Brain microvascular endothelial cell (primary cell): ENCODE data around the gene GSG1L.

Experiments
- DNase-seq: peaks from one replicate; pipeline ENCODE4 v3.0.0-alpha.2; 2020
- H3K27ac ChIP-seq: fragments of 250-450 bp; sonication (Bioruptor Pico); 2 replicates; pipeline ENCODE4 v1.5.1; 2020; ENCODE audit warnings: mild to moderate bottlenecking, moderate library complexity
- H3K27me3 ChIP-seq: fragments of 250-450 bp; sonication (Bioruptor Pico); replicated peaks from 2 replicates; pipeline ENCODE4 v1.5.1; 2020; ENCODE audit warnings: mild to moderate bottlenecking
- H3K36me3 ChIP-seq: fragments of 250-450 bp; sonication (Bioruptor Pico); replicated peaks from 2 replicates; pipeline ENCODE4 v1.5.1; 2020; ENCODE audit warnings: mild to moderate bottlenecking
- H3K4me3 ChIP-seq: 2 replicates; pipeline ENCODE4 v1.5.1; 2011; ENCODE audit warnings: low read depth, mild to moderate bottlenecking, control low read depth, low read length, moderate library complexity
- CTCF ChIP-seq: IDR thresholded peaks from 2 replicates; pipeline ENCODE4 v1.5.1; 2011; ENCODE audit warnings: low read depth, mild to moderate bottlenecking, moderate library complexity, low read length, control low read depth, inconsistent platforms; ENCODE audit errors: missing control alignments
- in situ Hi-C: cut with HindIII; loops from 2 replicates; pipeline ENCODE4 v1.10.0; 2017; ENCODE audit warnings: low sequenced_read_pairs, low pct_ligation_motif_present

GSG1L gene

GRCh38 chr16:27740496-27741201 is 322.9 kb downstream of the GSG1L start:
- Histone ChIP-seq H3K36me3 (no peaks in the 10 kb centered on the region), H3K4me3 (no peak overlapping the region), H3K27ac (no peak overlapping the region), H3K27me3 (no peaks in the 10 kb centered on the region)
- in situ Hi-C loops = no loop called here
- TF ChIP-seq CTCF = no peak
- DNase-seq = no peak

- TF ChIP-seq CTCF = no peak
- no peaks in the 10 kb centered on the region for H3K27me3 ChIP-seq
- H3K36me3 ChIP-seq = no peaks in the 10 kb centered on the region
- no peak overlapping the region for H3K27ac ChIP-seq
- in situ Hi-C loops = no loop called here
- no peak overlapping the region for H3K4me3 ChIP-seq
- no peak for DNase-seq
These were observed 323.7 kb downstream of the GSG1L start for GRCh38 chr16:27739606-27740357.

- no peak overlapping the region for H3K4me3 ChIP-seq
- no peaks in the 10 kb centered on the region for H3K27me3 ChIP-seq
- no peak overlapping the region for H3K27ac ChIP-seq
- in situ Hi-C loops = no loop called here
- no peak for TF ChIP-seq CTCF
- no peaks in the 10 kb centered on the region for H3K36me3 ChIP-seq
- DNase-seq = no peak
These were observed 324.9 kb downstream of the GSG1L start for GRCh38 chr16:27738596-27738995.
